HTERT RPE-1 (cell line): ENCODE results near the gene TSPOAP1.

Source experiments
- in situ Hi-C: fragments of 300-500 bp; cut with MboI; formaldehyde crosslinking; loops from 4 replicates; pipeline ENCODE4 v1.14.3; 2020; ENCODE audit warnings: low sequenced_read_pairs

Gene TSPOAP1

GRCh38 chr17:58330538-58330996, 2.0 kb upstream of the TSPOAP1 start:
- in situ Hi-C loops: no loop called here

DNA sequence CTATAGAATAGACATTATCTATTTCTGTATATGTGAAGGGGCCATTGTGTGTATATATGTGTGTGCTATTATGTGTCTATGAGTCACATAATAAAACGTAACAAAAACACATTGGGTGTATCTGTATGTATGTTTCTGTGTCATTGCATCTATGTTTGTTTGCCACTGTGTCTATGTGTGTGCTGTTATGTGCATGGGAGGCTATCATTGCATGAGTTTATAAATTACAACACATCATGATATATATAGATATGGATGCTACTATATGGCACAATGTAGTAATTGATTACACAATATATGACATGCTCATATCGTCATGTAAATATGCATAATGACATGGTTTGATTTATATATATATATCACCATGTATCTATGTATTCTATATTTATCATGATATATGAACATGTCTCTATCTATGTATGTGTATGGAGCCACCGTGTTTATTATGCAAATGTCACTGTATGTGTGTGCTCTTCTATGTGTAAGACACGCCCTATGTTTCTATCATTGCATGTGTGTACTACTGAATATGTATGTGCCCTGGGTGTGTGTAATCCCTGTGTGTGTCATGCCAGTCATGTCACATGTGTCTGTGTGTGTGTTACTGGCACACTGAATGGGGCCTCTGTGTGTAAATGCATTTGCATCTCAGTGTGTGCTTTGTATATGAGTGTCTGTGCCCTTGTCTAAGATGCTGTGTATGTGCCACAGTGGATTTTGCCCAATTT, 1.4 kb upstream of the TSPOAP1 start:
- in situ Hi-C loops: no loop called here

DNA sequence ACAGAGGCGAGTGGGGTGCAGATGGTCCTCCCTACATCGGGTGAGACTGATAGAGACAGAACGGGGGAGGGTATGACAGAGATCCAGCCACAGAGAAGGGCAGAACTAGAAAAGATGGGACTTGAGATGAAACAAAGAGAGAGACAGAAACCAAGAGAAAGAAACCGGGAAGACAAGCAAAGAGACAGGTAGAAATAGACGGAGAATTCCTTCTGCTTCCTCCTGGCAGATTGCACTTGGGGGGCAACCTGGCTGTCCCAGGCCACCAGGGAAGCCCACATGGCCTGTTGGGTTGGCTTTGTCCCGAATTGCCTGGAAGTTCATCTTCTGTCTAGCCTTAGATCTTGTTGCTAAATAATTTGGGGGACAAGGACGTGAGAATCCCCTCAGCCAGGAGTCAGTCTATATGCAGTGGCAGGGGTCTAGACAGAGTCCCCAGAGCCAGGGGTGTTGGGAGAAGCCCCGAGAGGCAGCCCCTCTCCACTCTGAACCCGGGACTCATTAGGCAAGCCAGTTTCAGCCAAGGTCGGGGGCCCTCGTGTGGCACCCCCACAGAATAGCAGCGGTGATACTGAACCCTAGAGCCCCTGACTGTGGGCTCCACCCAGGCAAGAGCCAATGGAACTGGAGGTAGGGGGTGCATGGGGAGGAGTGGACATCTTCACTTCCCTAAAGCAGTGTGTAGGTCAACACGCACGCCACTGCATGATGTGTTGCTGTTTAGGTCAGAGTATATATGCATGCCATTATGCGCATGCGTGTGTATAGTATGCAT, 627 bp upstream of the TSPOAP1 start:
- in situ Hi-C loops: no loop called here

DNA sequence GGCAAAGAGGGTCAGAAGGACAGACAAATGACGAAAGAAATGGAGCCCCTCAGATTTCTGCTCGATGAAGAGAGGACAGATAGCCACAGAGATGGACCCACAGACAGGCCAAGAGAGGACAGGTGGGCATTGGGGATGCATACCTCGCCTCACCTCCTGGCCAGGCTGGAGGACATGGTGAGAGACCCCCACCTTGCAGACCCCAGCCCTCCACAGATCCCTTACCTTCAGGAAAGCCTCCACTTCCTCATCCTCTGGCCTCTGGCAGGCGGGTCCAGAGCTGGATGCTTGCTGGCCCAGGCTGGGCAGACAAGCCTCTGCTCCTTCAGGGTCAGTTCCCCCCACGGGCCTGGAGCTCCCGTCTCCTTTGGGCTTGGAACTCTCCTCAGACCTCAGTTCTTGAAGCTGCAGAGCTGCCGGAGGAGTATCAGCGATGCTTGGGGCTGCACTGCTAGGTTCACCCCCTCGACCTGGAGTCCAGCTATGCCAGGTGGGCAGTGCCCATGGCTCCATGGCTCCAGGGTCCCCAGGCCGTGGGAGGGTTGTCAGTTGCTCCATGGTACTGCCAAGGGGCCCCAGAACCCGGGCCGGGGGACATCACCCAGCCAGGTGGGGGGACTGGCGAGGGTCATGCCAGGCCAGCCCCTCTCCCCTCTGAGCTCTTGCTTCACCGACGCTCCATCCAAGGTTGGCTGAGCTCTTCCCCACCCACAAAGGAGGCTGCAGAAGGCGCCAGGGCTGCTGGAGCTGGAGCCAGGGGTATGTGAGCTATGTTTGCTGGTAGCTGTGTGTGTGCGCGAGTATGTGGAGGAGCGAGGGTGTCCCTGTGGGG, 1.0 kb downstream of the TSPOAP1 start:
- in situ Hi-C loops: no loop called here

- in situ Hi-C loops: no loop called here
Observed at GRCh38 chr17:58326609-58327362, 1.8 kb downstream of the TSPOAP1 start.

DNA sequence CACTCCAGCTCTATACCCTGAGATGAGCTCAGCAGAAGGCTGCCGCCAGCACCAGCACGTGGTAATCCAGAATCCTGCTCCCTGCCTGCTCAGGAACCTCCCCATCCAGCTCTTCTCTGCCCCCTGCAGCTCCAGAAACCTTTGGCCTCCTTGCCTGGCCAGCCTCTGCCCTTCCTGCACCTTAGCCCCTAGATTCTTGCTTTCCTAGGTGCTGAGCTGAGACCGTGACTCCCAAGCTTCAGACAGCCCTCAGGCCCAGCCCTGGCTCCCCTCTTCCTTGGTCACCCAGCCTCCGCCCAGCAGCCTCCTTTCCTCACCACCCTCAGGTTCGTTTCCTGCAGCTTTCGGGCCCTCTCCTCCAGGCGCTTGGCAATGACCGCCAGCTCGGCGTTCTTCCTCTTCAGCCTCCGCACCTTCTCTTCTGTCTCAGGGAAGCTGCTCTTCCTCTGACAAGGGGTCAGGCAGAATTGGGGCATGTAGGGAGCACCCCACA, 2.6 kb downstream of the TSPOAP1 start:
- in situ Hi-C loops: no loop called here

DNA sequence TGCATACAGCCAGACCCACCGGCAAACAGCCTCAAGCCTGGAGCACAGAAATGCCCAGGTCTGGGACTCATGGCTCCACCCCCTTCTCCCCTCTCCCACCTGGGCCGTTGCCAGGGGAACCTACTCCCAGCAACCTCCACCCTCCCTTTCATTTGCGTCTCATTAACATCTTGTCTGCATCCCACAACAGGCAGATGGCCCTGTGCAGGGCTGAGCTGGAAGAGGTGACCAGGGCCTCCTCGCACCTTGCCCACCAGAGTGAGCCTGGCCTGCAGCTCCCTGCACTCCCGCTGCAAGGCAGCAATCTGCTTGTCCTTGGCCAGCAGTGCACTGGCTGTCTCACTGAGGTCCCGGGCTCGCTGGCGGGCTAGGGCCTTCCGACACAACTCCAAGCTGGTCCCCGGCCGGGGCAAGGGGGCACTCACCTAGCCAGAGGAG, 3.3 kb downstream of the TSPOAP1 start:
- in situ Hi-C loops: no loop called here

- in situ Hi-C loops: no loop called here
Observed at GRCh38 chr17:58324409-58325288, 3.9 kb downstream of the TSPOAP1 start.

DNA sequence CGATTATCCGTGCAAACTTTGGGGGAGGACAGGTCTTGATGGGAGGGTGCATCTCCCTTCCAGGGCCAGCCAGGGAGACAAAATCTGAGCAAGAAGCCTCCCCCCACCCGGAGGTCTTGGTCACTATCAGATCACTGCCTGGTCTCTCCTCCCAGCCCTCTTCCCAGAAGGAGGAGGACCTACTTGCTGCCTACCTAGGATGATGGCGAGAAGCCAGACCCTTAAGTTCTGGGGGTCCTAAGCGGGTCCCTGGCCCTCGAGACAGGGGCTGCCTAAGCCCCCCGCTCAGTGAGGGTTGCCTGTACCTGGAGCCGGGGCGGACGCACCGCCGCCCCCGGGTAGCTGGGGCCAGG, 4.6 kb downstream of the TSPOAP1 start:
- in situ Hi-C loops: no loop called here

DNA sequence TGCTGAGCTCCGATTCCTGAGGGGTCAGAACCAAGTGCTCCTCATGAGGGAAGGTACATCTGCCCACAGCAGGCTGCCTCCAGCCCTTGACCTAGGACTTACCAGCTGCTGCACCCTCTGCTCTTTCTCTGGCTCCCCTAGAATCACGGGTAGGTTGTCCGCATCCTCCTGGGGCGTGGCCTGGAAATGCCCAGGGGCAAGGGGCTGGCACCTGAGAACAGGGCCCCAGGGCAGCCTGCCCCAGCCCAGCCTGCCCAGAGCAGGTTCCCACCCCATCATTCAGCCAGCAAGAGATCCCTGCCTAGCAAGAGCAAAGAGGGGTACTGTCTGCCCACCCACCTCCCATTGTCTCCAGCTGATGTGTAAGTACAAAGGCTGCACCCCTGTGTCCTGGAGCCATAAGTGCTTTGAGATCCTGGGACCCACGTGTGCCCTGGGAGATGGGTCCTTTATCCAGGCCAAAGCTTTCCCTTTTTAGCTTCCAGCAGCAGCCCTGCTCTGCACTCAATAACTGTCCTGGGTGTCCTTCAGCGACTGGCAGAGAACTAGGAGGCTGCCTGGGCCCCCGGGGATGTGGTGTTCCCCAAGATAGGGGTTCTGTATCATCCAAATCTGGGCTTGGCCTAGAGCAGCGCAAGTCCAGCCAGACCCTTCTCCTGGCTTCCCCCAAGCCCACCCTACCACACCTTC, 5.1 kb downstream of the TSPOAP1 start:
- in situ Hi-C loops: no loop called here

DNA sequence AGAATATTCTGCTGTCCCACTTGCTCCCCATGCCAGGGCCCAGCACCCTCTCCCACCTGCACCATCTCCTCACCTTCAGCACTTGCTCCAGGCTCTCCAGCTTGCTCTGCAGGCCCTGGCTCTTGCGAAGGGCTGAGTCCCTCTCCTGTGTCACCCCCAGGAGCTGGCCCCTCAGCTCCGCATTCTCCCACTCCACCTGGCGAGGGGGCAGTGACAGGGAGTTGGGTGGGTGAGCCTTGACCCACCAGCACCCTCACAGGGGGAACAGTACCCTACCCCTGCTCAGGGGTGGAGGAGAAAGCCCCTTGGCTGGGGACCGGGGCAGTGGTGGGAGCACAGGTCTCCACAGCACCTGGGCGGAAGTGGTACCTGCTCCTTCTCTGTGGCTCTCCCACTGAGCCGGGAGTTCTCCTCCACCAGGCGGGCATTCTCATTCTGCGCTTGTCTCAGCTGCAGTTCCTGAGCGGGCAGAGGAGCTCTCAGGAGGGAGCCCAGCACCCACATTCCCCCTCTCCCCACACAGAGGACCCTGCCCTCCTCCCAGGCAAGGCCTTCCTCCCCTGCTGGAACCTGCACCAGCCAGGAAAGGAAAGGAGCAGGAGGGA, 5.9 kb downstream of the TSPOAP1 start:
- in situ Hi-C loops: no loop called here

DNA sequence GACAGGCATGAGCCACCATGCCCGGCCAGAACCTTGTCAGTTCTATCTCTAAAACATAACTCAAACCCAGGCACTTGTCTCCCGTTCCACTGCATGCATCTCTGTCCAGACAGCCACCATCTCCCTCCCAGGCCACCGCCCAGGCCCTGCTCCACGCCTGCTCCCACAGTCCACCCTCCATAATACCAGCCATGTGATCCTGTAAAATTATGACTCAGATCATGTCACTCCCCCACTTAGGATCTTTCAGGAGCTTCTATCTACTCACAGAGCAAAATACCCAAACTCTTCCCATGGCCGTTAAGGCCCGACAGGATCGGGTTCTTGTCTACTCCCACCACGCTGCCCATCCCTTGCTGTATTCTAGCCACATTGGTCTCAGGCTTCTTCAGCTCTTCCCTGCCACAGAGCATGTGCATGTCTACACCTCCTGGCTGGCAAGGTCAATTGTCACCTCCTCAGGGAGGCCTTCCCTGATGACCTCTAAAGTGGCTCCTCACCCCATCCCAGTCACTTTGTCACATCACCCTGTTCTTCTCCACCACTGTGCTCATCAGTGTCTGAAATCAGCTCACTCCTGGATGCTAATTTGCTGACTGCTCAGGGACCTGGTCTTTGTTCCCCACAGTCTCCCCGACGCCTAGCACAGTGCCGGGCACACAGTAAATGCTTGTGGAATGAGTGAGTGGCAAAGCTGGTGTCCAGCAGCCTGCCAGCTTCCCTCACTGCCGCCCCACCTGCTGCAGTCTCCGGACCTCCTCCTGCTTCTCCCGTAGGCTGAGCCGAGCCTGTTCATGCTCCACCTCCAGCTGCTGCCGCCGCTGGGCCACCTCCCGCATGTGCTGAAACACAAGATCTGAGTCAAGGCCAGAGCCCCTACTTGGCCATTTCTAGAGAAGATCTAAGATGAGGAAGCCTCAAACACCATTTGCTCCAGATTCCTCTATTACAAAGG, 6.7 kb downstream of the TSPOAP1 start:
- in situ Hi-C loops: no loop called here

GRCh38 chr17:58320570-58321323, 7.8 kb downstream of the TSPOAP1 start:
- in situ Hi-C loops: no loop called here

DNA sequence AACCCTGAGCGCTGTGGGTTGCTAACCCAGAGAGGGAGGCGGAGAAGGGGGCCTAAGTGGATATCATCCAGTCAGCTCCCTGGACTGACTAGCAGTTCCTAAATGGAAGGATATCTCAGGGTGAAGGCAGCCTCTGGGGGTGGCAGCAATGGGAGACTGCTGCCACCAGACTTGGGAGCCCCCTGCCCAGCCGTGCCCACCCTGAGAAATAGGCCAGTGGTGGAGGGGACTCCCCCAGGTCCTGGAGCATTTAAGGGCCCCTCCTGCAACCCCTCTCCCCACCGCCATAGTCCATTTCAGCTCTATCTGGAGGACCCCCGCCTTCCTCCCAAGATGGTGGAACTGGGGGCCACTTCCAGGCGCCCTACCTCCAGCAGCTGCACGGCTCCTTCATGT, 8.4 kb downstream of the TSPOAP1 start:
- in situ Hi-C loops: no loop called here

DNA sequence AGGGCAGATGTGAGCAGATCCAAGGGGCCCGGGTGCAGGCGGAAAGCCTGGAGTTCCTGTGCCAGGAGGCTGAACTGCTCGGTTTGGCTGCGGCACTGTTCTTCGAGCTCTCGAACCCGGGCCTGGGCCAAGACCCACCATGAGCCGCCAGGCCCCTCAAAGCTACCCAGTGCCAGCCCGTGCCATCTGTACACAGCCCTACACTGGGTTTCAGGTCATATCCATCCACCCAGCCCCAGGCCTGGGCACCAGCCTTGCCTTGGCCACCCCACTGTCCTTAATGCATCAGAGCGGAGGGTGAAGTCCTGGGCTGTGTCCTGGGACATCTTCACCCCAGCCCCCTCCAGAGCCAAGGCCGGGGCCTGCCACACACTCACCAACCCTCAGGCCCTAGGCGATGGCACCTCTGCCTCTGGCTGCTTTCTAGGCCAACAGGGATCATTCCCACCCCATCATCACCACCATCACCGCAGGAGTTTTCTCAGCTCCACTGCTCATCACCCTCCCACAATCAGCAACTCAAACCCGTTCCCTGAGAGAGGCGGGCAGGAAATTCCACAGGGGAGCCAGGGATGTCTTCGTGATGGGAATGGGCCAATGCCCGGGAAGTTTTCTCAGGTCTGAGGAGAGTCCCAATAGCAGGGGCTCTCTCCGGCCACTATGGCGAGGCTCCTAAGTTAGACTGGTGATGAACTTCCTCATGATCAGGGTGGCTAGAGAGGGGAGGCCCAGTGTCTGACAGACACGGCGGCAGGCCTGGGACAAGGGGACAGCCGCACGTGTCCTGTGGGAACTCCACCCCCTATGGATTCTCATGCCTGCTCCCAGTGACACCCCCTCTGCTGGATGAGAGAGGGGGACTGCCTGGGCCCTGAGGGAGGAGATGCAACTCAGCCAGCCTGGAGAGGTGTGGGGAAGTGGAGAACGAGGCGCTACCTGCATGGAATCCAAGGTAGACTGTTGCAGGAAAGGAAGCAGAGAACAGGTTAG, 9.1 kb downstream of the TSPOAP1 start:
- in situ Hi-C loops: no loop called here
